OCI-LY1 (cell line): ENCODE data around the gene EIPR1.

Experiments used
- H2AFZ ChIP-seq: fragments of 200-600 bp; sonication (generic), shearing (Covaris generic); 2 replicates; pipeline ENCODE4 v1.6.0; 2014; ENCODE audit warnings: antibody characterized with exemption, mild to moderate bottlenecking, low read length
- H3F3A ChIP-seq: fragments of 200-600 bp; sonication (generic), shearing (Covaris generic); 2 replicates; pipeline ENCODE4 v1.6.0; 2014; ENCODE audit warnings: mild to moderate bottlenecking, antibody characterized with exemption, low read length, moderate library complexity; ENCODE audit not compliant: insufficient read depth
- H3K27ac ChIP-seq: fragments of 200-600 bp; sonication (generic); 2 replicates; pipeline ENCODE4 v1.5.1; 2014; ENCODE audit warnings: low read length, mixed run types, mild to moderate bottlenecking, low read depth; ENCODE audit not compliant: poor library complexity, severe bottlenecking
- H3K27me3 ChIP-seq: fragments of 200-600 bp; sonication (generic); 2 replicates; pipeline ENCODE4 v1.6.0; 2014; ENCODE audit warnings: antibody characterized with exemption, mild to moderate bottlenecking, low read length, moderate library complexity; ENCODE audit not compliant: insufficient read depth
- H3K36me3 ChIP-seq: fragments of 200-600 bp; sonication (generic); 2 replicates; pipeline ENCODE4 v1.6.1; 2014; ENCODE audit warnings: mild to moderate bottlenecking, antibody characterized with exemption, low read length, moderate library complexity, mixed read lengths; ENCODE audit not compliant: insufficient read depth
- H3K4me1 ChIP-seq: fragments of 200-600 bp; sonication (generic); 2 replicates; pipeline ENCODE4 v1.5.1; 2014; ENCODE audit warnings: mild to moderate bottlenecking, low read length, moderate library complexity; ENCODE audit not compliant: insufficient read depth, severe bottlenecking
- H3K4me2 ChIP-seq: fragments of 200-600 bp; sonication (generic), shearing (Covaris generic); 2 replicates; pipeline ENCODE4 v1.6.1; 2014; ENCODE audit warnings: low read length
- H3K4me3 ChIP-seq: fragments of 200-600 bp; sonication (generic); 2 replicates; pipeline ENCODE4 v1.5.1; 2014; ENCODE audit warnings: low read length, low read depth, mild to moderate bottlenecking, mixed read lengths; ENCODE audit not compliant: poor library complexity, severe bottlenecking
- H3K79me2 ChIP-seq: fragments of 200-600 bp; shearing (Covaris generic); 2 replicates; pipeline ENCODE4 v1.6.1; 2016; ENCODE audit warnings: mixed run types, low read length, mixed read lengths; ENCODE audit not compliant: insufficient read depth
- H3K9ac ChIP-seq: fragments of 200-600 bp; sonication (generic), shearing (Covaris generic); 2 replicates; pipeline ENCODE4 v1.6.1; 2014; ENCODE audit warnings: mild to moderate bottlenecking, low read length, mixed read lengths
- H3K9me2 ChIP-seq: fragments of 200-600 bp; sonication (generic), shearing (Covaris generic); 2 replicates; pipeline ENCODE4 v1.6.1; 2014; ENCODE audit warnings: low read depth, mild to moderate bottlenecking, low read length, mixed read lengths
- H3K9me3 ChIP-seq: fragments of 200-600 bp; shearing (Covaris generic); 2 replicates; pipeline ENCODE4 v1.6.1; 2014; ENCODE audit warnings: low read length, mixed read lengths
- H4K20me1 ChIP-seq: fragments of 200-600 bp; sonication (generic), shearing (Covaris generic); 2 replicates; pipeline ENCODE4 v1.6.0; 2016; ENCODE audit warnings: mild to moderate bottlenecking, low read length; ENCODE audit not compliant: insufficient read depth
- EZH2 ChIP-seq: fragments of 200-600 bp; sonication (generic), shearing (Covaris generic); IDR thresholded peaks from 2 replicates; pipeline ENCODE4 v1.8.0; 2017; ENCODE audit warnings: borderline replicate concordance, mixed run types, mild to moderate bottlenecking, antibody characterized with exemption, low read length, moderate library complexity, mixed read lengths
- TF ChIP-seq, protein P1 (sequence below): fragments of 200-600 bp; sonication (generic), shearing (Covaris generic); IDR thresholded peaks from 2 replicates; pipeline ENCODE4 v1.5.1; 2017; ENCODE audit warnings: mild to moderate bottlenecking, antibody characterized with exemption, low read length, moderate library complexity, mixed read lengths

EIPR1 gene

DNA sequence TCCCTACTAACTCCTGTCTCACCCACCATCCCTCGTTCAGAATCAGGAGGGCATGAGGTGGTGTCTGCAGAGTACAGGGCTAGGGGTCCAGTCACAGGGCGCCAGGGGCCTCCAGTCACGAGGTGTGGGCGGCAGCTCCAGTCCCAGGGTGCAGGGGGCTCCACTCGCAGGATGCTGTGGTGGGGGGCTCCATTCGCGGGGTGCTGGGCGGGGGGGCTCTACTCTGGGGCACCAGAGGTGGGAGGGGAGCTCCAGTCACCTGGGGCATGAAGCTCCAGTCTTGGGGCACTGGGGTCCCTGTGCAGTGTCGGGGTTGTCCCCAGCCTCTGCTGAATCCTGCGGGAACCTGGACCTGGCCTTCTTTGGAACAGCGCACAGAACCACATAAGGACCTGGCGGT lies 66.0 kb downstream of the EIPR1 start:
- Histone ChIP-seq H3K36me3 (no peaks in the 10 kb centered on the region), H3K9me2 (no peaks in the 10 kb centered on the region), H3K9ac (no peak overlapping the region), H3K4me1 (no peaks in the 10 kb centered on the region), H3F3A (no peaks in the 10 kb centered on the region), H3K9me3 (no peaks in the 10 kb centered on the region), H3K4me2 (no peak overlapping the region), H3K4me3 (no peak overlapping the region), H4K20me1 (no peaks in the 10 kb centered on the region), H3K27ac (no peak overlapping the region), H3K27me3 (no peaks in the 10 kb centered on the region), H3K79me2 (no peaks in the 10 kb centered on the region), H2AFZ (no peak overlapping the region)
- no peak for TF ChIP-seq EZH2
- TF ChIP-seq, protein P1, sequence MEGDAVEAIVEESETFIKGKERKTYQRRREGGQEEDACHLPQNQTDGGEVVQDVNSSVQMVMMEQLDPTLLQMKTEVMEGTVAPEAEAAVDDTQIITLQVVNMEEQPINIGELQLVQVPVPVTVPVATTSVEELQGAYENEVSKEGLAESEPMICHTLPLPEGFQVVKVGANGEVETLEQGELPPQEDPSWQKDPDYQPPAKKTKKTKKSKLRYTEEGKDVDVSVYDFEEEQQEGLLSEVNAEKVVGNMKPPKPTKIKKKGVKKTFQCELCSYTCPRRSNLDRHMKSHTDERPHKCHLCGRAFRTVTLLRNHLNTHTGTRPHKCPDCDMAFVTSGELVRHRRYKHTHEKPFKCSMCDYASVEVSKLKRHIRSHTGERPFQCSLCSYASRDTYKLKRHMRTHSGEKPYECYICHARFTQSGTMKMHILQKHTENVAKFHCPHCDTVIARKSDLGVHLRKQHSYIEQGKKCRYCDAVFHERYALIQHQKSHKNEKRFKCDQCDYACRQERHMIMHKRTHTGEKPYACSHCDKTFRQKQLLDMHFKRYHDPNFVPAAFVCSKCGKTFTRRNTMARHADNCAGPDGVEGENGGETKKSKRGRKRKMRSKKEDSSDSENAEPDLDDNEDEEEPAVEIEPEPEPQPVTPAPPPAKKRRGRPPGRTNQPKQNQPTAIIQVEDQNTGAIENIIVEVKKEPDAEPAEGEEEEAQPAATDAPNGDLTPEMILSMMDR = no peak

DNA sequence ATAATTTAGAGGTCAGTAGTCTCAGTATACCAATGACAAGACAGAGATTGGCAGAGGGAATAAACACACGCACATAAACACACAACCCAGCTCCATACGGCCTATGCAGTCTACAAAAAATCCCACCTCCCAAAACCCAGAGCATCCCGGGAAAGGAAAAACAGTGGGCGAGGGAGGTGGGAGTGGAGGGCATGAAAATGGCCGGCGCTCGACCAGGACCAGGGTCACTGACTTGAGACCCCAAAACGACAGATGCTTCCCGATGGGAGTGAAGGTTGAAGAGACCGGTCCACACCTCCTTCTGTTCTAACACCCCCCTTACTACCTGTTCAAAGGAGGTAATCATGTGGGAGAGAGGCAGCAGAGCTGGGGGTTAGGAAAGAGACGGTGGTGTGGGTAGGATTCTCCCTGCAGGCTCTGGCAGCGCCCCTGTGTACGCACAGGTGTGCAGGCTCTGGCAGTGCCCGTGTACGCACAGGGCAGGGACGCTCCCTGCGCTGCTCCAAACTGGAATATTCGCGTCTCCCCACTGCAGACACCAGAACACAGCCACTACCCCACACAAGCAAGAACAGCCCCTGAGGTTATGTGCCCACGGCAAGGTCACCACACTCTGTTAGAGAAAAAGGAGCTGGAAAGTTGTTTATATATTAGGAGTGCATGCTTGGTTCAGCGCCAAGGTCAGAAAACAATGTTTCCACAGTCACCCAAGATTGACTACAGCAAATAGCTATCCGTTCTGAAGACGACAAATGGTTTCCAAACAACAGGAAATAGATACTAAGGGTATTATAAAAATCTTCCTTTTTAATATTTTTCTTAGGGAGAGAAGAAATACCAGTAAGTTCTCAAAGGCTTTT lies 67.9 kb downstream of the EIPR1 start:
- Histone ChIP-seq H2AFZ (no peak overlapping the region), H4K20me1 (no peaks in the 10 kb centered on the region), H3K9ac (no peak overlapping the region), H3K4me1 (no peaks in the 10 kb centered on the region), H3F3A (no peaks in the 10 kb centered on the region), H3K9me2 (no peaks in the 10 kb centered on the region), H3K4me2 (no peak overlapping the region), H3K4me3 (no peak overlapping the region), H3K79me2 (no peaks in the 10 kb centered on the region), H3K27me3 (no peaks in the 10 kb centered on the region), H3K27ac (no peak overlapping the region), H3K36me3 (no peaks in the 10 kb centered on the region), H3K9me3 (no peaks in the 10 kb centered on the region)
- TF ChIP-seq, protein P1 = no peak
- TF ChIP-seq EZH2 = no peak

DNA sequence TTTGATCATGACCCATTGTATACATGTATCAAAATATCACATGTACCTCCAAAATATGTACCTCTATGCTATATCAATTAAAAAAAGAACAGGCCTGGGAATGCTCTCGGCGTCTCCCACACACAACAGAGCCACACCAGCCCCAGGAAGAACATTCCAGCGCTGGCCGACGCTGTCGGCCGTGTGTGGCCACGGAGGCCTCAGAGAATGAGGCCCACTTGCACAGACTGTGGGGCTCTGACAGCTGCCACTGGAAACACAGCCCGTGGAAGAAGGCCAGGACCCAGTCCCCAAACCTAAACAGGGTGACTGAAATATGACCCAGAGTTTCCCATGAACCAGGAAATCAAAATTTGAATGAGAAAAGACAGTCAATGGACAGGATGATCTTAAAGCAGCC lies 69.7 kb downstream of the EIPR1 start:
- Histone ChIP-seq H3F3A (no peaks in the 10 kb centered on the region), H3K36me3 (no peaks in the 10 kb centered on the region), H3K27ac (no peak overlapping the region), H3K4me2 (no peak overlapping the region), H3K9ac (no peak overlapping the region), H3K4me1 (peaks cover 12% of the 10 kb centered on the region), H3K9me2 (no peaks in the 10 kb centered on the region), H3K4me3 (no peak overlapping the region), H3K27me3 (no peaks in the 10 kb centered on the region), H3K79me2 (no peaks in the 10 kb centered on the region), H2AFZ (no peak overlapping the region), H4K20me1 (no peaks in the 10 kb centered on the region), H3K9me3 (no peaks in the 10 kb centered on the region)
- no peak for TF ChIP-seq EZH2
- TF ChIP-seq, protein P1 = no peak
